Hindlimb muscle (tissue), 1 donor: ENCODE measurements around the gene TMPRSS9. TPM values are rescaled to one million over a fixed set of nuclear protein-coding genes. Genes with fewer than 3 reads are reported as not detected.

Experiments used
- DNase-seq: peaks from one replicate; pipeline ENCODE4 v3.0.0-alpha.2; 2013
- polyA plus RNA-seq: library from polyadenylated mRNA; unstranded; fragments of 120-200 nt; gene quantifications from one replicate; pipeline ENCODE4 v1.2.1, GENCODE V29; 2013; ENCODE audit not compliant: insufficient read length

The TMPRSS9 gene
- polyA plus RNA-seq, 1 donor, result 0.67 TPM

GRCh38 chr19:2423071-2423914 lies 63.2 kb downstream of the TMPRSS9 start:
- DNase-seq, result no peak

- DNase-seq, result no peak
Observed at GRCh38 chr19:2423915-2424685, 64.0 kb downstream of the TMPRSS9 start.

GRCh38 chr19:2424686-2425621 lies 64.9 kb downstream of the TMPRSS9 start:
- no peak for DNase-seq

GRCh38 chr19:2425622-2426581 lies 65.8 kb downstream of the TMPRSS9 start:
- no peak for DNase-seq

- DNase-seq, result peak; percentile 66
Observed at GRCh38 chr19:2426611-2427428, 66.8 kb downstream of the TMPRSS9 start.

- DNase-seq, result peak; percentile 99
Observed at GRCh38 chr19:2427429-2428320, 67.6 kb downstream of the TMPRSS9 start, which contains the start of gene TIMM13. Gene TIMM13, minus strand, starts transcription at chr19:2427586. Its CDS starts 53 bp downstream, at chr19:2427533.

- no peak for DNase-seq
Observed at GRCh38 chr19:2428321-2428690, 68.2 kb downstream of the TMPRSS9 start.

- DNase-seq, result no peak
Observed at GRCh38 chr19:2428756-2429711, 69.0 kb downstream of the TMPRSS9 start.

GRCh38 chr19:2429917-2430535 lies 70.0 kb downstream of the TMPRSS9 start:
- DNase-seq, result no peak

GRCh38 chr19:2431318-2432055 lies 71.4 kb downstream of the TMPRSS9 start:
- DNase-seq, result no peak

GRCh38 chr19:2432131-2432848 lies 72.2 kb downstream of the TMPRSS9 start:
- no peak for DNase-seq

GRCh38 chr19:2433854-2434253 lies 73.8 kb downstream of the TMPRSS9 start:
- no peak for DNase-seq

GRCh38 chr19:2434267-2434666 lies 74.2 kb downstream of the TMPRSS9 start:
- no peak for DNase-seq

- DNase-seq, result no peak
Observed at GRCh38 chr19:2434721-2435265, 74.7 kb downstream of the TMPRSS9 start.

- no peak for DNase-seq
Observed at GRCh38 chr19:2436384-2436783, 76.3 kb downstream of the TMPRSS9 start.

- DNase-seq, result no peak
Observed at GRCh38 chr19:2436926-2437325, 76.9 kb downstream of the TMPRSS9 start.
